ENCODE results near the gene PKNOX2. TPM values are rescaled to one million over a fixed set of nuclear protein-coding genes. Genes with fewer than 3 reads are reported as not detected.

The PKNOX2 gene
- total RNA-seq, 1 donor from 2014 or later = 12.3 TPM

Small RNA genes lying within 50 kb of the gene (small RNA-seq; reads per million reads assigned to genes)
- gene RNU6-321P (ENCODE audit: low replicate concordance) = not detected

Other genes starting within 250 kb of the PKNOX2 start
- not detected for gene HEPN1, start 245.5 kb upstream of the PKNOX2 start, total RNA-seq
- 0.21 TPM for gene HEPACAM, start 228.7 kb upstream of the PKNOX2 start, total RNA-seq
- 7.4 TPM for gene CCDC15, start 210.5 kb upstream of the PKNOX2 start, total RNA-seq
- gene SLC37A2, start 101.4 kb upstream of the PKNOX2 start, total RNA-seq = 3.9 TPM
- 26.6 TPM for gene TMEM218, start 53.1 kb upstream of the PKNOX2 start, total RNA-seq